Hepatic stellate cell (primary cell): ENCODE measurements around the gene CNTNAP5.

ENCODE experiments used
- DNase-seq: peaks from one replicate; pipeline ENCODE4 v3.0.0; 2011; ENCODE audit warnings: low spot score

The CNTNAP5 gene

GRCh38 chr2:124478761-124479160 lies 453.7 kb downstream of the CNTNAP5 start:
- DNase-seq = no peak

DNA sequence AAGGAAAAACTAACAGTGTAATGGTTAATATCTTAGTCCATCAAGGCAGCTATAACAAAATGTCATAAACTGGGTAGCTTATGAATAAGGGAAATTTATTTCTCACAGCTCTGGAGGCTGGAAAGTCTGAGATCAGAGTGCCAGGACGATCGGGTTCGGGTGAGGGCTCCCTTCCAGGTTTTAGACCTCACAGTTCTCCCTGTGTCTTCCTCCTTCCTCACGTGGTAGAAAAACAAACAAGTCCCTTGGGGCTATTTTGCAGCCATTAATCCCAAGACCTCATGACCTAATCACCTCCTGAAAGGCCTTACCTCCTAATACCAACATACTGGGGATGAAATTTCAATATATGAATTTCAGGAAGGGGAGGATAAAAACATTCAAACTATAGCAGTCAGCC lies 455.9 kb downstream of the CNTNAP5 start:
- DNase-seq = no peak

DNA sequence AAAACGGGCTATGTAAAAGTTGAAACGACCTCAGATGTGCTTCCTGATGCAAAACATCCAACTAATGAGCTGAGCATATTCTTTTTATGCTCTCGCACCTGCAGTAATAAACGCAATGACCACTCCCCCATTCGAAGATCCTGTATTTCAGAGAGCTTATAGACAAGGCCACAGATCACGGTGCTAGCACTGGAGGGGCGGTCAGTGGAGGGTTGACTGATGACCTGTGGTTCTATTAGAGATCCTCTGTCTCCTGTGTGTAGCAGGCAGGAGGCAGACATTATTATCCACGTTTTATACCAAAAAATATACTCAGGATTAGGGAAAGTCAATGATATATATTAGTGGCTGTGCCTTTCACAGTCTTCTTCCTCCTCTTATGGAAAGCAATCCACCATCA lies 457.0 kb downstream of the CNTNAP5 start:
- DNase-seq = no peak

GRCh38 chr2:124482551-124482950 lies 457.5 kb downstream of the CNTNAP5 start:
- DNase-seq = no peak

DNA sequence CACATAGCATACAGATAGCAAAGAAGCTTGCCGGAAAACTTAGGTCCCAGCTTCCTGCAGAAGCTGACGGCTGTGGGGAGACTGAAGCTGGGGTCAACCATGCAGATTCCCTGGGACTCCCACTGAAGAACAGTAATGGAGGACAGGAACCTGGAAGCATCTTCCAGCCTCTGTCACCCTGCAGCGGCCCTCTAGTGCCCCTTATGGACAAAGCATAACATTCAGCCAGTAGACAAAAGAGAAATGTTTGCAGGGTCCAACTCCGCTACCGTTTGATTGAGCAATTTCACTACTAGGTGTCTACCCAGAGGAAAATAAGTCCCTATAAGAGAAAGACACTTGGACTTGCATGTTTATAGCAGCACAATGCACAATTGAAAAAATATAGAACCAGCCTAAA lies 460.6 kb downstream of the CNTNAP5 start:
- DNase-seq = no peak

- DNase-seq = no peak
Measured at GRCh38 chr2:124489686-124490085, 464.6 kb downstream of the CNTNAP5 start.

- no peak for DNase-seq
Measured at GRCh38 chr2:124501575-124502152, 476.6 kb downstream of the CNTNAP5 start.

DNA sequence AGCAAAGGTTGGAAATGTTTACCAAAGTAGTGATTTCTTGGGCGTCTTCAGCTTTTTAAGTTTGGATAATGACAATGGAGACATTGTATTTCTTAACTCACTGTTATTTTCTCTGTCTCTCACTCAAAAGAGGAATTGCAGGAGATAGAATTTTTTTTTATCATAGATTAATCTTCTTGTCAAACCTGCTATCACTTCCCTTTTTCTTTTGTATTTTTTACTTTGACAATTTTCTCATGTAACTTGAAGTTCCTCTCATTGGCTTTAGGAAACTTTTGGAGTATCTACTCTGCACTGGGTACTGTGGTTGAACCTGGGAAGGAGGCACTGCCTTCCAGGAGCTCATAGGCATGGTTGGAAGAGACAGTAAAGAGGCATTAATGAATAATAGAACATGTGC lies 489.1 kb downstream of the CNTNAP5 start:
- no peak for DNase-seq

GRCh38 chr2:124520953-124521352 lies 495.9 kb downstream of the CNTNAP5 start:
- no peak for DNase-seq

GRCh38 chr2:124523096-124523495 lies 498.0 kb downstream of the CNTNAP5 start:
- DNase-seq = no peak

DNA sequence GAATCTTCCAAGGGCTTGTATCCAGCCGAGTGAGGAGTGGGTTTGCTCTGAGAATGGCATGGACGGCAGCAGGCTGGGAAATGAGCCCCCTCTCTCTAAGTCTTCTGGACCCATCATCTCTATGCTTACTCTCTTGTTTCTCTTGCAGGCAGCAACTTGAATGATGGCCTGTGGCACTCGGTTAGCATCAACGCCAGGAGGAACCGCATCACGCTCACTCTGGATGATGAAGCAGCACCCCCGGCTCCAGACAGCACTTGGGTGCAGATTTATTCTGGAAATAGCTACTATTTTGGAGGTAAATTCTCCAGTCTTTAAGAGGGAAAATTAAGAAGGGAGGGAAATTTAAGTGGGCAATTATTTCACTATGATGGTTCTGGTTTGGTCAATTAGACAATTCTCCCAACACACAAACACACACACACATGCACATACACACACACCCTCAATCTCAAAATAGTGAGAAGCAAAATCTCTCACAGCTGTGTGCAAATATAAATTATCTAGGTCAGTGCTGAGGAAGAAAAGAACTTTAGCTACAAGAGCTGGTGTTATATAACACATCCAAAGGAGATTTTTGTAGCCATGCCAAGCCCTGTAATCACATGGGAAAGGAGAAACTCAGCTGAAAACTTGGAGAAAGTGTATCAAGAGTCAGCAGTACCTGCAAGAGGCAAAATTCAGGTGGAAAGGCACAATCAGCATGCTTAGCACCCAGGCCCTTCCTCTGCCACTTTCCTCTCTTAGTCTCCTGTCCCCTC lies 499.2 kb downstream of the CNTNAP5 start:
- DNase-seq = no peak

DNA sequence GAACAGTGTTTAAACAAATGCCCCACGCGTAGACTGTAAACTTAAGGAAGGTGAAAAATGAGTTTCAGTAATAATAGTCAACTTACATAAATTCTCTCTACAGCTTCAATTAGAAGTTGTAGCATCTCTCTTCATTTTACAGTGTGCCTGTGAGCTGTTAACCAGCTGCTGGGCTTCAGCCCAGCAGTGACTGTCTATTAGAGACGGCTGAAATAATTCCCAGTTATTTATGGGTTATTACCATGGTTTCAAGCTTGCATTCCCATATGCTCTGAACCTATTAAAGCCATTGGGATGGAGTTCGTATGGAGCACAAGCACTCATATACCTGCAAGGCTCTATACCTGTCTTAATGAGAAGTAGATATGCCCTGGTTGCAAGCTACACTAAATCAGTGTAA lies 501.1 kb downstream of the CNTNAP5 start:
- no peak for DNase-seq

DNA sequence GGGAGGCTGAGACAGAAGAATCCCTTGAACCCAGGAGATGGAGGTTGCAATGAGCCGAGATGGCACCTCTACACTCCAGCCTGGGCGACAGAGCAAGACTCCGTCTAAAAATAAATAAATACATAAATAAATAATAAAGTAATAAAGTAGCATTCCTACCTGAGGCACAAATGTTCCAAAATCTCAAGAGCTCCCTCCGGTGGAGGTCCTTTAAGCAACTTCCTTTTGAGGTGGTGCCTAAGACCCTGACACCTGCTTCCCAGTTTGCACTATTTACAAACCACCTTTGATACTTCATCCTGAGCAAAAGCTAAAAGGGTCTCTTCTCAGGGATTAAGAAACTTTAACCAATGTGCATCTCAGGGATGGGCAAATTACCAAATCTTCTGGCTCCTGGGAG lies 505.1 kb downstream of the CNTNAP5 start:
- no peak for DNase-seq

GRCh38 chr2:124533226-124533954 lies 508.3 kb downstream of the CNTNAP5 start:
- no peak for DNase-seq

DNA sequence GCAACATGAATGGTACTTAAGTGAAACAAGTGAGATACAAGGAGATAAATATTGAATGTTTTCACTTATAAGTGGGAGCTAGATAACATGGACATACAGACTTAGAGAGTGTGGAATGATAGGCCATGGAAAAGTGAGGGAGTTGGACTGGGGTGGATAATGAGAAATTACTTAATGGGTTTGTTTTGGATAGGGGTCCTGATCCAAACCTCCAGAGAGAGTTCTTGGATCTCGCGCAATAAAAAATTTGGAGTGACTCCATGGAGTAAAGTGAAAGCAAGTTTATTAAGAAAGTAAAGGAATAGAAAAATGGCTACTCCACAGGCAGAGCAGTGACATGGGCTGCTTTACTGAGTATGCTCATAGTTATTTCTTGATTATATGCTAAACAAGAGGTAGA lies 508.9 kb downstream of the CNTNAP5 start:
- no peak for DNase-seq

DNA sequence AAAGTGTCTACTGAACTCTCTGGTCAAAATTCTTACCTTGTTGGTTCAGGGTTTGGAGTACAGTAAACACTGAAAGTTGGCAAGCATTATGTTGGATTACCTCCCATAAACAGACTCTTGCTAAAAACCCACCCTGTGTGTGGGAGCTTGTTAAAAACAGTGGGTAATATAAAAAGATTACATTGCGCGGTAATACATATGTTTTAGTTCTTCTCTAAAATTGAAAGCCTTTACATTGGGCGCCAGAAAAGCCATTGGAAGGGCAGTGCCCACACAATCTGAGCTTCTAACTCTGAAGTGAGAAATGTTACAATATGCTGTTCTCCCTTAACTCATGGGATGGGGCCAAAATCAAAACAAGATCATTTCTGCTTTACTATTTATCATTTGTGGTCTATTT lies 510.7 kb downstream of the CNTNAP5 start:
- no peak for DNase-seq

- no peak for DNase-seq
Measured at GRCh38 chr2:124536591-124536990, 511.5 kb downstream of the CNTNAP5 start.

DNA sequence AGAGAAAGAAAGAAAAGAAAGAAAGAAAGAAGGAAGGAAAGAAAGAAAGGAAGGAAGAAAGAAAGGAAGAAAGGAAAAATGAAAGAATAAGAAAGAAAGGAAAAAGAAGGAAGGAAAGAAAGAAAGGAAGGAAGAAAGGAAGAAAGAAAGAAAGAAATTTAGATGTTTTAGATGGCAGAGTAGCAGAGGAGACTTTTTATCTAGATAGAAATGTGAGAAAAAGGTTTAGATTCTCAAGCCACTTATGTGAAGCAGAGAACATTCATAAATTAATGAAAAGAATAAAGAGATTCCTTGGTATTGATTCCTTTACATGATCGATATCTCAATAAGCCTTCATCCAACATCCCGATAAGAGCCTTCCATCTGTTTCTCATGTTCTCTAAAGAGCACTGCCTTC lies 513.5 kb downstream of the CNTNAP5 start:
- DNase-seq = no peak

DNA sequence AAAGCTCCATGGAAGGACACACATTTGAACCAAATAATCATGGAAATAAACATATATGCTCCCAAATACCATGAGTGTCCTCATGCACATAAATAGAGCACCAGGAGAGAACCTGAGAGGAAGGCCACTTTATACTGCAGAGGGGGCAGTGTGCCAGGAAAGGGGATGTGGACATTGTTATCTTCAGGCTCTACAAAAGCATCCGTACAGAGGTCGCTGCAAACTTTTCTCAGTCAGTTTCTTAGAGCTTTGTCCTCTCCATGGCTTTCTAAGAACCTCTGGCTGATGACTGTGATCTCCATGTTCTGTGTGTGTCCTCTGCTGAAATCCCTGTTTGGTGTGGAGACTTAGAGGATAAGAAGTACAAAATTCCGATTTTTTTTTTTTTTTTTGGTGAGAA lies 515.7 kb downstream of the CNTNAP5 start:
- no peak for DNase-seq

- no peak for DNase-seq
Measured at GRCh38 chr2:124542932-124543640, 518.0 kb downstream of the CNTNAP5 start.

DNA sequence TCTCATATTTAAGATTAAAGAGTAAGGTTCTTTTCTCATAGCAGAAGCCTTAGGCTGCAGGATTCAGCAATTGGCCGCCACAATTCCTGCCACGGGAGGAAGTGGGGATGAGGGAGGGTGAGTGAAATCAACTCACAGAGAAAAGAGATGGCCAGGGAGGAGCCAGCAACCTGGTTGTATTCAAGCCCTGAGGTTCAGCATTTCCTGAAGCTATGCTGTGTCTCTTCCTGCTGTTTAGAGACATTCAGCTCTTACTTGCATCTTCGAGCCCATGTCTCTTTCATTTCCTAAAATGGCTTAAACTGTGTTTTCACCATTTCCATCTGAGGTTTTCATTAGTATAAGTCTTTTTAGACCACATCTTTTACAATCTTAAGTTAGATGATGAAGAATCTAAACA lies 522.6 kb downstream of the CNTNAP5 start:
- no peak for DNase-seq

GRCh38 chr2:124558277-124558905 lies 533.3 kb downstream of the CNTNAP5 start:
- DNase-seq = no peak
